ENCODE data around the gene PRPSAP1. TPM values are rescaled to one million over a fixed set of nuclear protein-coding genes. Genes with fewer than 3 reads are reported as not detected.

The PRPSAP1 gene
- total RNA-seq, 1 donor, result 48.1 TPM

DNA sequence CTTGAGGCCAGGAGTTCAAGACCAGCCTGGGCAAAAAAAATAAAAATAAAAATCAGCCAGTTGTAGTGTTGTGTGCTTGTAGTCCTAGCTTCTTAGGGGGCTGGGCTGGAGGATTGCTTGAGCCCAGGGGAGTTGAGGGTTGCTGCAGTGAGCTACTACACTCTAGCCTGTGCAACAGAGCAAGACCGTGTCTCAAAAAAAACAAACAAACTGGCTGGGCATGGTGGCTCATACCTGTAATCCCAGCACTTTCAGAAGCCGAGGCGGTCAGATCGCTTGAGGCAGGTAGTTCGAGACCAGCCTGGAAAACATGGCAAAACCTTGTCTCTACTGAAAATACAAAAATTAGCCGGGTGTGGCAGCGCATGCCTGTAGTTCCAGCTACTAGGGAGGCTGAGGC, 93.5 kb downstream of the PRPSAP1 start:
- TF ChIP-seq, protein P1, sequence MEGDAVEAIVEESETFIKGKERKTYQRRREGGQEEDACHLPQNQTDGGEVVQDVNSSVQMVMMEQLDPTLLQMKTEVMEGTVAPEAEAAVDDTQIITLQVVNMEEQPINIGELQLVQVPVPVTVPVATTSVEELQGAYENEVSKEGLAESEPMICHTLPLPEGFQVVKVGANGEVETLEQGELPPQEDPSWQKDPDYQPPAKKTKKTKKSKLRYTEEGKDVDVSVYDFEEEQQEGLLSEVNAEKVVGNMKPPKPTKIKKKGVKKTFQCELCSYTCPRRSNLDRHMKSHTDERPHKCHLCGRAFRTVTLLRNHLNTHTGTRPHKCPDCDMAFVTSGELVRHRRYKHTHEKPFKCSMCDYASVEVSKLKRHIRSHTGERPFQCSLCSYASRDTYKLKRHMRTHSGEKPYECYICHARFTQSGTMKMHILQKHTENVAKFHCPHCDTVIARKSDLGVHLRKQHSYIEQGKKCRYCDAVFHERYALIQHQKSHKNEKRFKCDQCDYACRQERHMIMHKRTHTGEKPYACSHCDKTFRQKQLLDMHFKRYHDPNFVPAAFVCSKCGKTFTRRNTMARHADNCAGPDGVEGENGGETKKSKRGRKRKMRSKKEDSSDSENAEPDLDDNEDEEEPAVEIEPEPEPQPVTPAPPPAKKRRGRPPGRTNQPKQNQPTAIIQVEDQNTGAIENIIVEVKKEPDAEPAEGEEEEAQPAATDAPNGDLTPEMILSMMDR (IDR thresholded peaks at IDR 0.05; ENCODE audit: insufficient read depth, low read length), result no peak
- DNase-seq (ENCODE audit: low read depth), result no peak
- no peak overlapping the region for H3K4me3 ChIP-seq (ENCODE audit: low read depth, low read length)

Small RNAs within 50 kb of the gene (small RNA-seq; reads per million reads assigned to genes)
- gene RF00019 (not detected), gene RNU6-24P (not detected)

Other genes starting within 250 kb of the PRPSAP1 start
- not detected in 2 replicates for gene FOXJ1, start 212.7 kb downstream of the PRPSAP1 start, total RNA-seq (ENCODE audit: low replicate concordance)
- gene RNF157, start 113.4 kb downstream of the PRPSAP1 start, total RNA-seq (ENCODE audit: low replicate concordance), result 0.08 and 0.18 TPM in 2 replicates
- gene UBALD2, start 88.6 kb downstream of the PRPSAP1 start, total RNA-seq (ENCODE audit: low replicate concordance), result 1.9 and 3.7 TPM in 2 replicates
- 1.8 and 2.2 TPM in 2 replicates for gene QRICH2, start 45.6 kb downstream of the PRPSAP1 start, total RNA-seq (ENCODE audit: low replicate concordance)
- gene SPHK1, start 30.7 kb upstream of the PRPSAP1 start, total RNA-seq (ENCODE audit: low replicate concordance), result 31.7 and 84.0 TPM in 2 replicates
- 13.2 and 16.3 TPM in 2 replicates for gene UBE2O, start 99.2 kb upstream of the PRPSAP1 start, total RNA-seq (ENCODE audit: low replicate concordance)
- not detected in 2 replicates for gene AANAT, start 113.7 kb upstream of the PRPSAP1 start, total RNA-seq (ENCODE audit: low replicate concordance)
- gene RHBDF2, start 147.5 kb upstream of the PRPSAP1 start, total RNA-seq (ENCODE audit: low replicate concordance), result 1.4 and 2.6 TPM in 2 replicates
- gene CYGB, start 183.8 kb upstream of the PRPSAP1 start, total RNA-seq (ENCODE audit: low replicate concordance), result 25.9 and 35.2 TPM in 2 replicates
- gene PRCD, start 186.1 kb upstream of the PRPSAP1 start, total RNA-seq (ENCODE audit: low replicate concordance), result 4.2 and 9.4 TPM in 2 replicates
- gene ST6GALNAC2, start 231.9 kb upstream of the PRPSAP1 start, total RNA-seq (ENCODE audit: low replicate concordance), result 0.63 TPM in 1 of 2 replicates, not detected in the other

All from fibroblast of the aortic adventitia (primary cell).